WTC11 (cell line): ENCODE measurements around the gene TMEM117. TPM values are rescaled to one million over a fixed set of nuclear protein-coding genes. Genes with fewer than 3 reads are reported as not detected.

ENCODE experiments used
- ATAC-seq: fragments of 200-7000 bp; cut with Tn5 transposase; 2 replicates; pipeline ENCODE4 v1.10.0; 2021; ENCODE audit warnings: mild to moderate bottlenecking, moderate library complexity
- CTCF ChIA-PET: fragments of 300-600 bp; sonication (Branson Sonifier 250); formaldehyde crosslinking; loops from one replicate; lab custom pipeline; 2021; ENCODE audit warnings: antibody characterized with exemption; lab: Charles Lee
- POLR2A ChIA-PET: fragments of 350-600 bp; sonication (Branson Sonifier 250); formaldehyde crosslinking; loops from one replicate; lab custom pipeline; 2021; ENCODE audit warnings: antibody characterized with exemption; lab: Charles Lee
- DNase-seq: peaks from one replicate; pipeline ENCODE4 v3.0.0; 2021; ENCODE audit warnings: low spot score
- H3K27ac Mint-ChIP-seq: 2 replicates; pipeline ENCODE4 v1.8.0; 2021; ENCODE audit warnings: mixed read lengths
- H3K27me3 Mint-ChIP-seq: 2 replicates; pipeline ENCODE4 v1.8.0; 2021; ENCODE audit warnings: low read depth, mild to moderate bottlenecking, moderate library complexity, mixed read lengths
- H3K36me3 Mint-ChIP-seq: 2 replicates; pipeline ENCODE4 v1.8.0; 2021; ENCODE audit warnings: mixed read lengths
- H3K4me1 Mint-ChIP-seq: 2 replicates; pipeline ENCODE4 v1.8.0; 2022; ENCODE audit warnings: mixed read lengths
- H3K4me3 Mint-ChIP-seq: 2 replicates; pipeline ENCODE4 v1.8.0; 2021; ENCODE audit warnings: mild to moderate bottlenecking, moderate library complexity, mixed read lengths
- H3K9me3 Mint-ChIP-seq: 2 replicates; pipeline ENCODE4 v1.8.0; 2021; ENCODE audit warnings: mixed read lengths
- ATF1 ChIP-seq: sonication (generic); formaldehyde crosslinking; IDR thresholded peaks from 2 replicates; pipeline ENCODE4 v1.8.1; 2023; ENCODE audit warnings: mild to moderate bottlenecking, moderate library complexity, missing genetic modification reagents
- CREB1 ChIP-seq: sonication (generic); formaldehyde crosslinking; IDR thresholded peaks from 2 replicates; pipeline ENCODE4 v1.8.0; 2023; ENCODE audit warnings: mild to moderate bottlenecking, missing genetic modification reagents
- FOXJ3 ChIP-seq: sonication (generic); formaldehyde crosslinking; IDR thresholded peaks from 2 replicates; pipeline ENCODE4 v1.9.0; 2021; ENCODE audit warnings: missing genetic modification reagents, mild to moderate bottlenecking, borderline replicate concordance
- FOXP1 ChIP-seq: sonication (generic); formaldehyde crosslinking; IDR thresholded peaks from 2 replicates; pipeline ENCODE4 v1.8.0; 2022; ENCODE audit warnings: missing genetic modification reagents, mild to moderate bottlenecking, moderate library complexity, borderline replicate concordance
- HMGA2 ChIP-seq: fragments of 250-450 bp; sonication (Bioruptor Pico); IDR thresholded peaks from 2 replicates; pipeline ENCODE4 v1.4.0; 2021; ENCODE audit warnings: mild to moderate bottlenecking, moderate library complexity
- IRF2 ChIP-seq: sonication (generic); formaldehyde crosslinking; IDR thresholded peaks from 2 replicates; pipeline ENCODE4 v1.8.0; 2022; ENCODE audit warnings: low read depth, missing genetic modification reagents, borderline replicate concordance
- MXD4 ChIP-seq: fragments of 250-450 bp; sonication (Bioruptor Pico); IDR thresholded peaks from 2 replicates; pipeline ENCODE4 v1.8.0; 2021; ENCODE audit warnings: mild to moderate bottlenecking, moderate library complexity, borderline replicate concordance
- NFATC4 ChIP-seq: fragments of 250-450 bp; sonication (Bioruptor Pico); IDR thresholded peaks from 2 replicates; pipeline ENCODE4 v1.9.0; 2021; ENCODE audit warnings: mild to moderate bottlenecking
- NFE2L1 ChIP-seq: sonication (generic); formaldehyde crosslinking; IDR thresholded peaks from 2 replicates; pipeline ENCODE4 v1.8.1; 2023; ENCODE audit warnings: missing genetic modification reagents
- NR1H2 ChIP-seq: sonication (generic); formaldehyde crosslinking; IDR thresholded peaks from 2 replicates; pipeline ENCODE4 v1.9.0; 2021; ENCODE audit warnings: mild to moderate bottlenecking, moderate library complexity, missing genetic modification reagents
- NR2C2 ChIP-seq: sonication (generic); formaldehyde crosslinking; IDR thresholded peaks from 2 replicates; pipeline ENCODE4 v1.8.0; 2022; ENCODE audit warnings: mild to moderate bottlenecking, missing genetic modification reagents
- OVOL2 ChIP-seq: fragments of 250-450 bp; sonication (Bioruptor Pico); IDR thresholded peaks from 2 replicates; pipeline ENCODE4 v1.9.0; 2021; ENCODE audit warnings: mild to moderate bottlenecking, borderline replicate concordance
- RELA ChIP-seq: sonication (generic); formaldehyde crosslinking; IDR thresholded peaks from 2 replicates; pipeline ENCODE4 v1.8.1; 2022; ENCODE audit warnings: missing genetic modification reagents, mild to moderate bottlenecking, borderline replicate concordance
- TCF7 ChIP-seq: sonication (generic); formaldehyde crosslinking; IDR thresholded peaks from 2 replicates; pipeline ENCODE4 v1.8.0; 2022; ENCODE audit warnings: mild to moderate bottlenecking, low read depth, missing genetic modification reagents, moderate library complexity
- ZNF317 ChIP-seq: sonication (generic); formaldehyde crosslinking; IDR thresholded peaks from 2 replicates; pipeline ENCODE4 v1.8.1; 2023; ENCODE audit warnings: low read depth, mild to moderate bottlenecking, moderate library complexity, missing genetic modification reagents, borderline replicate concordance
- total RNA-seq: library from RNA; stranded (reverse); gene quantifications from 3 replicates; pipeline ENCODE4 v1.2.3, GENCODE V29; 2021
- TF ChIP-seq, protein P1 (sequence below): sonication (generic); formaldehyde crosslinking; IDR thresholded peaks from 2 replicates; pipeline ENCODE4 v1.8.1; 2023; ENCODE audit warnings: mild to moderate bottlenecking, missing genetic modification reagents
- TF ChIP-seq, protein P2 (sequence below): fragments of 250-450 bp; sonication (Bioruptor Pico); IDR thresholded peaks from 2 replicates; pipeline ENCODE4 v1.8.0; 2021; ENCODE audit warnings: mild to moderate bottlenecking
- TF ChIP-seq, protein P3 (sequence below): sonication (generic); formaldehyde crosslinking; IDR thresholded peaks from 2 replicates; pipeline ENCODE4 v1.8.0; 2022; ENCODE audit warnings: mild to moderate bottlenecking, missing genetic modification reagents
- TF ChIP-seq, protein P4 (sequence below): fragments of 250-450 bp; sonication (Bioruptor Pico); IDR thresholded peaks from 2 replicates; pipeline ENCODE4 v1.9.0; 2021; ENCODE audit warnings: moderate library complexity, mild to moderate bottlenecking, inconsistent platforms, borderline replicate concordance
- TF ChIP-seq, protein P5 (sequence below): fragments of 250-450 bp; sonication (Bioruptor Pico); IDR thresholded peaks from 2 replicates; pipeline ENCODE4 v2.1.2; 2022; ENCODE audit warnings: mild to moderate bottlenecking, moderate library complexity
- TF ChIP-seq, protein P6 (sequence below): sonication (generic); formaldehyde crosslinking; IDR thresholded peaks from 2 replicates; pipeline ENCODE4 v1.8.0; 2022; ENCODE audit warnings: mild to moderate bottlenecking, missing genetic modification reagents
- TF ChIP-seq, protein P7 (sequence below): sonication (generic); formaldehyde crosslinking; IDR thresholded peaks from 2 replicates; pipeline ENCODE4 v1.8.0; 2022; ENCODE audit warnings: mild to moderate bottlenecking, missing genetic modification reagents
- TF ChIP-seq, protein P8 (sequence below): sonication (generic); formaldehyde crosslinking; IDR thresholded peaks from 2 replicates; pipeline ENCODE4 v1.8.1; 2022; ENCODE audit warnings: mild to moderate bottlenecking, moderate library complexity, missing genetic modification reagents

TMEM117 gene
- total RNA-seq, 1 experiment from 2014 or later = 1.5 TPM

DNA sequence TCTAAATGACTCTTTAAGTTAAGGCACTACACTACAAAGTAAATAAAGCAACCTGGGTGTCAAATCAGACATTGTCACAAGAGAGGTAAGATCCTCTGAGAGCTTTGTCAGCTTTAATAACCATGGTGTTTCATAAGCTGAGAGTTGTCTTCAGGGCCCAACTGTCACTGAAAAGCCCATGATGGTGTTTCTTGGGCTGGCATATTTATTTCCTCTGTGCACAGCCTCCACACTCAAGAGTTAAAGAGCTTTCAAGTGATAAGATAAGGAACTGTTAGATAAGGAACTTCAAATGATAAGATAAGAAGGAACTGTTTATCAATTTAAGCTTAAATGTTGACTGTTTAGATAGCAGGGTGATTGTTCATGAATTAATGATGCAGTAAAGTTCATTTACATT, 495.4 kb downstream of the TMEM117 start (continued):
- TF ChIP-seq, protein P1, sequence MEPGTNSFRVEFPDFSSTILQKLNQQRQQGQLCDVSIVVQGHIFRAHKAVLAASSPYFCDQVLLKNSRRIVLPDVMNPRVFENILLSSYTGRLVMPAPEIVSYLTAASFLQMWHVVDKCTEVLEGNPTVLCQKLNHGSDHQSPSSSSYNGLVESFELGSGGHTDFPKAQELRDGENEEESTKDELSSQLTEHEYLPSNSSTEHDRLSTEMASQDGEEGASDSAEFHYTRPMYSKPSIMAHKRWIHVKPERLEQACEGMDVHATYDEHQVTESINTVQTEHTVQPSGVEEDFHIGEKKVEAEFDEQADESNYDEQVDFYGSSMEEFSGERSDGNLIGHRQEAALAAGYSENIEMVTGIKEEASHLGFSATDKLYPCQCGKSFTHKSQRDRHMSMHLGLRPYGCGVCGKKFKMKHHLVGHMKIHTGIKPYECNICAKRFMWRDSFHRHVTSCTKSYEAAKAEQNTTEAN (CRISPR knock-in tag) = no peak
- TF ChIP-seq NFE2L1 (no peak), IRF2 (CRISPR knock-in tag) (no peak), FOXP1 (CRISPR knock-in tag) (no peak), NR2C2 (CRISPR knock-in tag) (no peak)
- TF ChIP-seq, protein P2, sequence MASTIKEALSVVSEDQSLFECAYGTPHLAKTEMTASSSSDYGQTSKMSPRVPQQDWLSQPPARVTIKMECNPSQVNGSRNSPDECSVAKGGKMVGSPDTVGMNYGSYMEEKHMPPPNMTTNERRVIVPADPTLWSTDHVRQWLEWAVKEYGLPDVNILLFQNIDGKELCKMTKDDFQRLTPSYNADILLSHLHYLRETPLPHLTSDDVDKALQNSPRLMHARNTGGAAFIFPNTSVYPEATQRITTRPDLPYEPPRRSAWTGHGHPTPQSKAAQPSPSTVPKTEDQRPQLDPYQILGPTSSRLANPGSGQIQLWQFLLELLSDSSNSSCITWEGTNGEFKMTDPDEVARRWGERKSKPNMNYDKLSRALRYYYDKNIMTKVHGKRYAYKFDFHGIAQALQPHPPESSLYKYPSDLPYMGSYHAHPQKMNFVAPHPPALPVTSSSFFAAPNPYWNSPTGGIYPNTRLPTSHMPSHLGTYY (CRISPR knock-in tag) = no peak
- TF ChIP-seq, all 79 proteins: peak for 0

DNA sequence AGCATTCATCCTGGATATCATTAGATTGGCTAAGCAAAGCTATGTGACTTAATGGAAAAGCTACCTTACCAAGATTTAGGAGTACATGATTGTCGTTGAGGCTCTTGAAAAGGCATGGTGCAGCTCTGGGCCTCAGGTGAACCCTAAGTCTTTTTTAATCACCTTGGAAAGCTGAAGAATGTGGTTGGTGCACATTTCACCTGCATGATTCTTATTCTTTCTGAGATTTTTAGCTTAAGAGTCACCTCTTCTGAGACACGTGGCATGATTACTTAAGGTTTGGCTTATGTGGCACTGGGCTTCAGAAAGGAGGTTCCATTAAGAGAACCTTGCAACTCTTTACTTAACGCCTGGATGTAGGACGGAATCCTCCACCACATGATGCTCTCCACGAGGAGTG, 498.5 kb downstream of the TMEM117 start:
- POLR2A ChIA-PET = no interaction called here
- H3K27ac Mint-ChIP-seq = no peak overlapping the region
- no peak for DNase-seq
- TF ChIP-seq MXD4 (CRISPR knock-in tag) (no peak), NR1H2 (CRISPR knock-in tag) (no peak), TCF7 (no peak), OVOL2 (CRISPR knock-in tag) (no peak), NFATC4 (CRISPR knock-in tag) (no peak), FOXJ3 (no peak), CREB1 (CRISPR knock-in tag) (no peak), ATF1 (no peak), RELA (CRISPR knock-in tag) (no peak), ZNF317 (CRISPR knock-in tag) (no peak), HMGA2 (CRISPR knock-in tag) (no peak)
- TF ChIP-seq, protein P3, sequence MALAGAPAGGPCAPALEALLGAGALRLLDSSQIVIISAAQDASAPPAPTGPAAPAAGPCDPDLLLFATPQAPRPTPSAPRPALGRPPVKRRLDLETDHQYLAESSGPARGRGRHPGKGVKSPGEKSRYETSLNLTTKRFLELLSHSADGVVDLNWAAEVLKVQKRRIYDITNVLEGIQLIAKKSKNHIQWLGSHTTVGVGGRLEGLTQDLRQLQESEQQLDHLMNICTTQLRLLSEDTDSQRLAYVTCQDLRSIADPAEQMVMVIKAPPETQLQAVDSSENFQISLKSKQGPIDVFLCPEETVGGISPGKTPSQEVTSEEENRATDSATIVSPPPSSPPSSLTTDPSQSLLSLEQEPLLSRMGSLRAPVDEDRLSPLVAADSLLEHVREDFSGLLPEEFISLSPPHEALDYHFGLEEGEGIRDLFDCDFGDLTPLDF (CRISPR knock-in tag) = no peak
- TF ChIP-seq, protein P4, sequence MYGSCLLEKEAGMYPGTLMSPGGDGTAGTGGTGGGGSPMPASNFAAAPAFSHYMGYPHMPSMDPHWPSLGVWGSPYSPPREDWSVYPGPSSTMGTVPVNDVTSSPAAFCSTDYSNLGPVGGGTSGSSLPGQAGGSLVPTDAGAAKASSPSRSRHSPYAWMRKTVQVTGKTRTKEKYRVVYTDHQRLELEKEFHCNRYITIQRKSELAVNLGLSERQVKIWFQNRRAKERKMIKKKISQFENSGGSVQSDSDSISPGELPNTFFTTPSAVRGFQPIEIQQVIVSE (CRISPR knock-in tag) = no peak
- TF ChIP-seq, protein P5, sequence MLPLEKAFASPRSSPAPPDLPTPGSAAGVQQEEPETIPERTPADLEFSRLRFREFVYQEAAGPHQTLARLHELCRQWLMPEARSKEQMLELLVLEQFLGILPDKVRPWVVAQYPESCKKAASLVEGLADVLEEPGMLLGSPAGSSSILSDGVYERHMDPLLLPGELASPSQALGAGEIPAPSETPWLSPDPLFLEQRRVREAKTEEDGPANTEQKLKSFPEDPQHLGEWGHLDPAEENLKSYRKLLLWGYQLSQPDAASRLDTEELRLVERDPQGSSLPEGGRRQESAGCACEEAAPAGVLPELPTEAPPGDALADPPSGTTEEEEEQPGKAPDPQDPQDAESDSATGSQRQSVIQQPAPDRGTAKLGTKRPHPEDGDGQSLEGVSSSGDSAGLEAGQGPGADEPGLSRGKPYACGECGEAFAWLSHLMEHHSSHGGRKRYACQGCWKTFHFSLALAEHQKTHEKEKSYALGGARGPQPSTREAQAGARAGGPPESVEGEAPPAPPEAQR (CRISPR knock-in tag) = no peak
- TF ChIP-seq, protein P1 (CRISPR knock-in tag) = no peak
- TF ChIP-seq, protein P6, sequence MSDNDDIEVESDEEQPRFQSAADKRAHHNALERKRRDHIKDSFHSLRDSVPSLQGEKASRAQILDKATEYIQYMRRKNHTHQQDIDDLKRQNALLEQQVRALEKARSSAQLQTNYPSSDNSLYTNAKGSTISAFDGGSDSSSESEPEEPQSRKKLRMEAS (CRISPR knock-in tag) = no peak
- TF ChIP-seq, protein P7, sequence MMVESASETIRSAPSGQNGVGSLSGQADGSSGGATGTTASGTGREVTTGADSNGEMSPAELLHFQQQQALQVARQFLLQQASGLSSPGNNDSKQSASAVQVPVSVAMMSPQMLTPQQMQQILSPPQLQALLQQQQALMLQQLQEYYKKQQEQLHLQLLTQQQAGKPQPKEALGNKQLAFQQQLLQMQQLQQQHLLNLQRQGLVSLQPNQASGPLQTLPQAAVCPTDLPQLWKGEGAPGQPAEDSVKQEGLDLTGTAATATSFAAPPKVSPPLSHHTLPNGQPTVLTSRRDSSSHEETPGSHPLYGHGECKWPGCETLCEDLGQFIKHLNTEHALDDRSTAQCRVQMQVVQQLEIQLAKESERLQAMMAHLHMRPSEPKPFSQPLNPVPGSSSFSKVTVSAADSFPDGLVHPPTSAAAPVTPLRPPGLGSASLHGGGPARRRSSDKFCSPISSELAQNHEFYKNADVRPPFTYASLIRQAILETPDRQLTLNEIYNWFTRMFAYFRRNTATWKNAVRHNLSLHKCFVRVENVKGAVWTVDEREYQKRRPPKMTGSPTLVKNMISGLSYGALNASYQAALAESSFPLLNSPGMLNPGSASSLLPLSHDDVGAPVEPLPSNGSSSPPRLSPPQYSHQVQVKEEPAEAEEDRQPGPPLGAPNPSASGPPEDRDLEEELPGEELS (CRISPR knock-in tag) = no peak
- TF ChIP-seq, protein P8, sequence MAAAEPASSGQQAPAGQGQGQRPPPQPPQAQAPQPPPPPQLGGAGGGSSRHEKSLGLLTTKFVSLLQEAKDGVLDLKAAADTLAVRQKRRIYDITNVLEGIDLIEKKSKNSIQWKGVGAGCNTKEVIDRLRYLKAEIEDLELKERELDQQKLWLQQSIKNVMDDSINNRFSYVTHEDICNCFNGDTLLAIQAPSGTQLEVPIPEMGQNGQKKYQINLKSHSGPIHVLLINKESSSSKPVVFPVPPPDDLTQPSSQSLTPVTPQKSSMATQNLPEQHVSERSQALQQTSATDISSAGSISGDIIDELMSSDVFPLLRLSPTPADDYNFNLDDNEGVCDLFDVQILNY (CRISPR knock-in tag) = no peak
- TF ChIP-seq, all 79 proteins: peak for 0
- H3K27me3 Mint-ChIP-seq = no peaks in the 10 kb centered on the region
- H3K4me3 Mint-ChIP-seq = no peak overlapping the region
- CTCF ChIA-PET = no interaction called here
- peaks cover 6% of the 10 kb centered on the region for H3K36me3 Mint-ChIP-seq
- ATAC-seq = no peak
- H3K4me1 Mint-ChIP-seq = no peaks in the 10 kb centered on the region
- peaks cover 15% of the 10 kb centered on the region for H3K9me3 Mint-ChIP-seq
